GM19193 (cell line): ENCODE measurements around the gene PADI4.

Experiments
- POLR2A ChIP-seq: IDR thresholded peaks from 4 replicates; pipeline ENCODE4 v1.6.1; 2011; ENCODE audit not compliant: insufficient read depth, insufficient read length; ENCODE audit errors: extremely low read depth

The PADI4 gene

DNA sequence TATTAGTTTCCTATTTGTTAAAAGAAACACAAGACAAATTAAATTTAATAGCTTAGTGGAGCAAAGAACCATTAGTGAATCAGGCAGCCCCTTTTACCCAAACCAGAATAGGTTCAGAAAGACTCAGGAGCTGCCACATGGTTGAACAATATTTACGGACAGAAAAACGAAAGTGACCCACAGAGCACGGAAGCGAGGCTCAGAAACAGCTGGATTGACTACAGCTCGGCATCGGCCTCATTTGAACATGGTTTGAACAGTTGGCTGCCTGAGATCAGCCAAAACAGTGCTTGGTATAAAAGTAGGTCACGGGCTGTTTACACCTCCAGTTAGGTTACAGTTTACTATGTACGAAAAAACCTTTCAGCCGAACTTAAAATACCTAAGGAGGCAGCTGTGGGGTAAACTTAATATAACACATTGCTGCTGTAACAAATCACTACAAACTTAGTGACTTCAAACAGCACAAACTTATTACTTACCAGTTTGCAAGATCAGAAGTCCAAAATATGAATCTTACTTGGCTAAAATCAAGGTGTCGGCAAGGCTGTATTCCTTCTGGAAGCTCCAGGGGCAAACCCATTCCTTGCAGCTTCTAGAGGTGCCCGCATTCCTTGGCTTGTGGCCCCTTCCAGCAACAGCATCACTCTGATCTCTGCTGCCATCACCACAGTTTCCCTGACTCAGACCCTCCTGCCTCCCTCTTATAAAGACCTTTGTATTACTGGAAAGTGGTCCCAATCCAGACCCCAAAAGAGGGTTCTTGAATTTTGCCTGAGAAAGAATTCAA, 11.8 kb downstream of the PADI4 start:
- no peak for TF ChIP-seq POLR2A

DNA sequence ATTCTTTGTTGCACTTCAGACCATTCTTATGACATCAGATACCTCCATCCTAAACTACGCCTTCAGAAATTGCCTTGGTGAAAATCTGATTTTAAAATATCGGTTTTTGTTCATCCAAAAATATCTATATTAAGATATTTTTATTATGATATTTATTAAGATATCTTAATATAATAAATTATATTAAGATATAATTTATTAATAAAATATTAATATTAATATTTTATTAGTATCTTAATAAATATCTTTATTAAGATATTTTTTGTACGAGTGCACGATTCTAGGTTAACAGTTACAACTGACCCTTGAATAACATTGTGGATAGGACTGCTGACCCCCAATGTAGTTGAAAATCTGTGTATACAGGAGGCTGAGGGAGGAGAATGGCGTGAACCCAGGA, 20.9 kb downstream of the PADI4 start:
- no peak for TF ChIP-seq POLR2A

DNA sequence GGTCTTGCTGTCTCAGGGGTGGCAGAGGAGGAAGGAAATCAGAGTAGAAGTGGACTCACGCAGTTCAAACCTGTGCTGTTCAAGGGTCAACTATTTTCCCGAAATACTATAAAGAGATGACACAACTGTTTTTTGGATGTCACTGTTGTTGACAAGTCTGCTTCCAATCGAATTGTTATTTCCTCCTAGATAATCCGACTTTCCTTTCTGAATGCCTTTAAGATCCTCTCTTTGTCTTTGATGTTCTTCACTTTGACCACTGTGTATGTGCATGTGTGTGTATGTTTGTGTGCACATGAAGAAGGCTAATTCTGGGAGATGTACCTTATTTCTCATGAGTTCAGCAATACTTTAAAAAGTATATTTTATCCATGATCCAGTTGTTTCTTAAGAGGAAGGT, 21.6 kb downstream of the PADI4 start:
- TF ChIP-seq POLR2A: no peak

DNA sequence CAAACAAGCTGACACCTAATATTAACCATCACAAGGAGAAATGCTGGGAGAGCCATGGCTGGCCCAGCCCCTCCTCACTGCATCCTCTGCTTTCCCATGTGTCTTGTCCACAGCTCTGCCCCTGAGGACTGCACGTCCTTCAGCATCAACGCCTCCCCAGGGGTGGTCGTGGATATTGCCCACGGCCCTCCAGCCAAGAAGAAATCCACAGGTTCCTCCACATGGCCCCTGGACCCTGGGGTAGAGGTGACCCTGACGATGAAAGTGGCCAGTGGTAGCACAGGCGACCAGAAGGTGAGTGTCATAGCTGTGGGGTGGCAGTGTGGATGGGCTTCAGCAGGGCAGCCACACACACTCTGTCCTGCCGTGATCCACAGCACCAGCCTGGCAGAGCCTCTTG, 22.9 kb downstream of the PADI4 start:
- no peak for TF ChIP-seq POLR2A

DNA sequence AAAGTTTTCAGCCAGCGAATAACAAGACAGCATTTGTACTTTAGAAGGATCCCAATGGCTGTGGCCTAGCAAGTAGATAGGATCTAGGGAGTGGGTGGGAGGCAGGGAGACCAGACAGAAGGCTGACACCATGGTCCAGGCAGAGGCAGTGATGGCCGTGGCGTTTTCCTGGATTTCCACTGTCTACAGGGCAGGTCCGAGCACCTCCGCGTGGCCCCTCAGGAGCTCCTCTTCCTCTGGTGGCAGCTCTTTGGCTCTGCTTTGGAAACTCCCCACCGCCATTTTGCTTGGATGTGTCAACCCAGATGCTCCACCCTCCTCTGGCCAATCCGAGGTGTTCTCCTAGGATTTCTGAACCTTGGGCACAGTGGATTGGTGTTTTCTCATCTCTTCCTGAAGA, 25.1 kb downstream of the PADI4 start:
- TF ChIP-seq POLR2A: no peak

DNA sequence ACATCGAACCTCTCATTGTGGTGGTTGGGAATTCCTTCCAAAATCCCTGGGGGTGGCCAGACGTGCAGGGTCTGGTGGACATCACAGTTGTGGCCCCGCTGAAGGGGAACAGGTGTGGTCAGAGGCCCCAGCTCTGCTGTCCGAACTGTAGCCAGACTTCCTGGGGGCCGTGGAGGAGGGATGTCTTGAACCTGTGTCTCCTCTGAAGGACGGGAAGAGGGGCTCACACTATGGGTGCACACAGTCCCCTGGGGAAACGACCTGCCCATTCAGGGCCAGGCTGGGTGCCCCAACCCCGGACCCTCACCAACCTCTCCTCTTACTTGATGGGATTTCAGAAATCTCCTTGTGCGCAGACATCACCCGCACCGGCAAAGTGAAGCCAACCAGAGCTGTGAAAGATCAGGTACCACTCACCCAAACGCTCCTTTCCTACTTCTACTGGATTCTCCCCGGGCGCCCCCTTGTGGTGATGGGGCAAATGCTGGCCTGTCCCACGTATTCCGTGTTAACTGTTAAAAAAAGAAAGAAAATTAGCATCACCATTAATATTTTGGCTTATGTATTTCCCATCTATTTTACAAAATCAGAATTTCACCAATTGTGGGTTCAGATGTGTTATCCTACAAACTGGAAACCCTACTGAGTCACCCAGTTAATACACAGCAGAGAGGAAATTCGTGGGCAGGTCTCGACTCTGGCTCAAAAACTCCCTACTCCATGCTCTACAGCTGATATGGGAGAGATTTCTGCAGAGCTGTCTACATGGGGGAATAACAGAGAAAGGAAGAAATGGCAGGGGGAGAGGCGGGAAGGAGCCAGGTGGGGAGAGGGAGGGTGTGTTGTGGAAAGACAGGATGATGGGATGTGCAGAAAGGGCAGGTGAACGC, 28.1 kb downstream of the PADI4 start:
- TF ChIP-seq POLR2A: no peak

DNA sequence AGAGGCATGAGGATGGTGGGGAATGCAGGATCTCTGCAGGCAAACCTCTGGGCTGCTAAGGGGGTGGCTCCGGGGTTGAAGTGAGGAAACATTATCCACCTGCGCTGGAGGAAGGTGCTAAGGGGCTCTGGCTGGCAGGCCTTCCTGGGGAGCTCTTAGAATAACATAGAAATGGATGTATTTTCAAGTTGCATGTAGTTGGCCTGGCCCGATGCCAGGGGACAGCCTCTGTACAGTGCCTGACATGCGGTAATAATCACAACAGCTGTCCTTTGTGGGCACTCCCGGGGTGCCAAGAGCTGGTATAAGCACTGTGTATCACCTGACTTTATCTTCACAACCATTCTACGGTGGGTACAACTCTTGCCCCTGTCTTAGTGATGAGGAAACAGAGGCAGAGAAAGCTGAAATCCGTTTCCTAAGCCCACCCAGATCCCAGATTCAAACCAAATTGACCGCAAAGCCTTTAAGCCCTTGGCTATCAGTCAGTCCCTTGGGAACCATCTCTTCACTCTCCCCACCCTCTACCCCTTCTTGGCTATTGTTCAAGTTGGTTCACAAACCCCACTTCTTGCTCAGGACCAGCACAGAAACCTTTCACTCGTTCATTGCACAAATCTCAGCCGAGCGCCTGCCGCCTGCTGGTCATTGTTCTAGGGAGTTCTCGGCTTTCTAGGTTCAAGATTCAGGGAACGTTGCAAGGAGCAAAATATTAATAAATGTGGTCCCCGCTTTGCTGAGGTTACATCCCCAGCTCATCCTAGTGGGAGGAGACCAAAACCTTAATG, 30.9 kb downstream of the PADI4 start:
- TF ChIP-seq POLR2A: no peak

DNA sequence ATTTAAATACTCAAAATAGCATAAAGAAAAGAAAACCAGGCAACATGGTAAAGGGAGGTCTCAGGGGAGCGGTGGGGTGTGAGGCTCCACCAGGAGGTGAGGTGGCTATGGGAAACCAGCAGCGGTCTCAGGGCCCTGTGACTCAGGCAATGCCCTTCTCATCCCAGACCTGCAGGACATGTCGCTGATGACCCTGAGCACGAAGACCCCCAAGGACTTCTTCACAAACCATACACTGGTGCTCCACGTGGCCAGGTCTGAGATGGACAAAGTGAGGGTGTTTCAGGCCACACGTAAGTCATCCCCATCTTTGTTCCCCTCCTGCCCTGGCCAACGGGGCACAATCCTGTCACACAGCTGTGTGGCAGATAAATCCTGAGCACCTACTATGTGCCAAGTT, 31.5 kb downstream of the PADI4 start:
- no peak for TF ChIP-seq POLR2A

DNA sequence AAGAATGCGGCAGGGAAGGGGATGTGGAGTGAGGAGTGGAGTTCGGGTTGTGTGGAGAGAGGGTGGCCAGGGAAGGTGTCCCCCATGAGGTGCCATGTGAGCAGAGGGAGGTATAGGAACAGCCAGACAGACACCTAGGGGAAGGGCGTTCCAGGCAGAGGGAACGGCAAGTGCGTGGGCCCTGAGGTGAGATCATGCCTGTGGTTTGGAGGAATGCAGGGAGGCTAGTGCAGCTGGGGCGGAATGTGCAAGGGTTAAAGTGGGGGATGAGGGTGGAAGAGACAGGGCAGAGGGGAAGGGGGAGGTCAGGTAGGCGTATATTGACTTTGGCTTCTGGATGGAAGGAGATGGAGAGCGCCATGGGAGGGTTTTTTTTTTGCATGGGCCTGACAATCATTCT, 32.4 kb downstream of the PADI4 start:
- no peak for TF ChIP-seq POLR2A

DNA sequence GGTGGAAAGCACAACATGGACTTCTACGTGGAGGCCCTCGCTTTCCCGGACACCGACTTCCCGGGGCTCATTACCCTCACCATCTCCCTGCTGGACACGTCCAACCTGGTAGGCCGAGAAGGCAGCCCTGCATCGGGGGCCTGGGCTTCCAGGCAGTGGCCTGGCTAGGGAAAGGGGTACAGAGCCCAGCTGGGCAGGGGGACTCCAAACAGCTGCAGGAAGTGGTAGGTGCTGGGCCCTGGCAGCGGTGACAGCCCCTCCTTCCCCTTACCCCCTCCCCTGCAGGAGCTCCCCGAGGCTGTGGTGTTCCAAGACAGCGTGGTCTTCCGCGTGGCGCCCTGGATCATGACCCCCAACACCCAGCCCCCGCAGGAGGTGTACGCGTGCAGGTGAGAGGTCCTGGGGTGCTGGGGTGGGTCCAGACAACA, 34.0 kb downstream of the PADI4 start:
- no peak for TF ChIP-seq POLR2A

DNA sequence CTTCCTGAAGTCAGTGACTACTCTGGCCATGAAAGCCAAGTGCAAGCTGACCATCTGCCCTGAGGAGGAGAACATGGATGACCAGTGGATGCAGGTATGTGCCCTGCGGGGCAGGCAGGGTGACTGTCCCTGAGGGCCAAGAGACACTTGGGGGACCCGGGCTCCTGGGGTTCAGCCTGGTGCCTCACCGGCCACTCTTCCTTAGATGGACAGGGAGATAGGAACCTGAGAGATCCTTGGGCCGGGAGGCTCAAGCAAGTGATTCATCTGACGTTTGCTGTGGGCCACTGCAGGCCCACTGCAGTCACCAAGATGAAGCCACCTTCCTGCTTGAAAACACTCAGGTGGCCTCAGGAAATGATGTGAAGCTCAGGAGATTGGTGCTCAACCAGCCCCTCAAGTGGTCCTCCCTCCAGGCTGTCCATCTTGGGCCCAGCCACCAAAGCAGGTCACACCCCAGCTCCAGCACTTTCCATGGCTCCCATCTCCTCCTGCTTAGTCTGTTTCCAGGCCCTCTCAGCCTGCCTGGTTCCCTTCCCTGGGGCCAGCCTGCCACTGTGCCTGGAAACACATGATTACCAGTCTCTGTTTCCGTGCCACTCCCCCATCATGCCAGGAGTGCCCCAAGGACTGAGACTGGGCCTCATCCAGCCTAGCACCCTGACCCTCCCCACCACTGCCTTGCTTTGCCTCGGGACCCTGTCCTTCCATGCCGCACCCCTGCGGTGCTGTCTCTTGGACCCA, 38.2 kb downstream of the PADI4 start:
- no peak for TF ChIP-seq POLR2A

DNA sequence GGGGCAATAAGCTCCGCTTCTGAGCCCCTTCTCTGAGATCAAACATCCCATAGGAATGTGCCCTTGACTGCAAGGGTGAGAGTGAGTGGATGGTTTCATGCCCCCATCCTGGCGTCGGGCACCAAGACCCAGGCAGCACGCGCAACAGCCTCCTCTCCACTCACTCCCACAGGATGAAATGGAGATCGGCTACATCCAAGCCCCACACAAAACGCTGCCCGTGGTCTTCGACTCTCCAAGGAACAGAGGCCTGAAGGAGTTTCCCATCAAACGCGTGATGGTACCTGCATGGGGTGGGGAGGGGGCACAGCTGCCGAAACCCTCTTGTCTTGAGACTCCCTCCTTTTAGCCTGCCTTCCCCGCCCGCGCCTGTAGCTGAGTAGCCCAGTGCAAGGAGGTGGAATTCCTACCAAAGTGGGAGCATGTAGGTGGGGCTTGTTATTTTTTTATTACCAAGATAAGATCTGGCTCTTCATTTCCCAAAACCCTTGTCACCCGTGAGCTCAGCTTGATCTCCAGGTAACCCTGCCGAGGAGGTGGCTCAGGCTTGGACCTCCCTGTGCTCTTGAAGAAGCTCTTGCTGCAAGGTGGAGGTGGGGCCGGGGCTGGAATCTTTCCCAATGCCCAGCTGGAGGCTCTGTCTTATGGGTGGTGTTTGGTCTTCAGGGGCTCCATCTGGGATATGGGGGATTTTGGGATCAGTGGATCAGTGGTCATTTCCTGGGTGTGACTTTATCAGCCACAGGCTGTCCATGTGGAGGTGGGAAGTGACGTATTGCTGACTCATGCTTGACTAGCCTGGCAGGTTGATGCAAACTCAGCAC, 40.0 kb downstream of the PADI4 start:
- no peak for TF ChIP-seq POLR2A

DNA sequence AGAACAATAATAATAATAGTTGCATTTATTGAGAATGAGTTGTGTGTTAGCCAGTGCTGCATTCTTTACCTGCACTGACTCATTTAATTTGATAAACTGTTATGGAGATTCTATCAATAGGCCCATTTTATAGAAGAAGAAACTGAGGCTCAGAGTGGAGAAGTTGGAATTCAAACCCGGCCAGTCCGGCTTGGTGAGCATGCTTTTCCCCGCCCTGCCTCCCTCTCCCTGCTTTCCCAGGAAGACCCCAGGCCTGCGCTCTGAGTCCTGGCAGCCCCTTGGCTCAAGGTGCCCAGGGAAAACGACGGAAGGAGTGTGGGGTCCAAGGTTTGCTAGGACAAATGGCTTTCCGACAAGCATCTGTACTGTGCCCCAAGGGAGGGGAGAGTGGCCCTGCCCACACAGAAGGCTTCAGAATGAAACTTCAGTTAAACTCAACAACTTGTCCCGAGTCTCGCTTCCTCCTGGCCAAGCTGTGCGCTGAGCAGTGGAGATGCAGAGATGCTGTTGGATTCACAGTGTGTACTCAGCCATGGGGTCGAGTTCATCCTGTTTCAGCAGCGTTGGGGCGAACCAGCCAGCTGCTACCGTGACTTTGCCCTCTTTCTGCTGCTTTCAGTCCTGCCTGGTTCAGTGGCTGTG, 40.7 kb downstream of the PADI4 start:
- TF ChIP-seq POLR2A: no peak
